ENCODE results near the gene MX1. TPM values are rescaled to one million over a fixed set of nuclear protein-coding genes. Genes with fewer than 3 reads are reported as not detected.

The MX1 gene
- total RNA-seq, 1 experiment from 2014 or later, result 2.0 TPM

GRCh38 chr21:41425588-41425953, 468 bp upstream of the MX1 start:
- CTCF ChIA-PET, result no interaction called here

GRCh38 chr21:41426676-41427404, 801 bp downstream of the MX1 start:
- H3K9ac ChIP-seq (ENCODE audit: low read length), result no peak overlapping the region
- H3K4me2 ChIP-seq (ENCODE audit: low read length), result no peak overlapping the region
- H4K20me1 ChIP-seq (ENCODE audit: insufficient read depth), result no peaks in the 10 kb centered on the region
- ChIA-PET CTCF (no interaction called here), POLR2A (no interaction called here), RAD21 (ENCODE audit: low non-redundant PET in 1 of 2, low total read pairs in 2 of 2, uncharacterized antibody in 2 of 2, unreplicated experiment in 2 of 2) (no interaction called here)
- H3K9me2 ChIP-seq (ENCODE audit: insufficient read depth), result no peaks in the 10 kb centered on the region
- DNase-seq (ENCODE audit: low read depth, low spot score) (no peak), ATAC-seq (no peak)
- BruUV-seq (replicated peaks), result no TSS peak
- H3K36me3 ChIP-seq (ENCODE audit: control insufficient read depth in 1 of 2, insufficient read depth in 2 of 2, low read length in 2 of 2), result no peaks in the 10 kb centered on the region
- intact Hi-C loops (cut with micrococcal nuclease), result no loop called here
- no peaks in the 10 kb centered on the region for H3K79me2 ChIP-seq (ENCODE audit: insufficient read depth, low read length)
- H3K4me3 ChIP-seq (replicated peaks in 1 of 2; ENCODE audit: low read depth in 1 of 2, low read length in 2 of 2), result no peak overlapping the region
- peaks cover 4% of the 10 kb centered on the region; the same call in 1 of the 2 replicates for H3K27me3 ChIP-seq (ENCODE audit: insufficient read depth, low read length)
- H3K9me3 ChIP-seq (ENCODE audit: control insufficient read depth in 1 of 2, insufficient read depth in 1 of 2, low read depth in 1 of 2, low read length in 2 of 2), result no peaks in the 10 kb centered on the region
- no peak overlapping the region for H2AFZ ChIP-seq (ENCODE audit: low read depth, low read length, poor library complexity, severe bottlenecking)
- H3K27ac ChIP-seq (ENCODE audit: low read depth, low read length), result no peak overlapping the region
- H3K4me1 ChIP-seq (ENCODE audit: control insufficient read depth in 1 of 2, insufficient read depth in 2 of 2, low read length in 2 of 2), result no peaks in the 10 kb centered on the region
- TF ChIP-seq RAD21 (IDR thresholded peaks at IDR 0.05; ENCODE audit: low read depth) (no peak), ZFX (IDR thresholded peaks at IDR 0.05) (no peak), POLR2A (IDR thresholded peaks at IDR 0.05; ENCODE audit: borderline replicate concordance, extremely low read depth, insufficient read depth, insufficient read length) (no peak), POLR2AphosphoS5 (IDR thresholded peaks at IDR 0.05; ENCODE audit: low read depth, low read length) (no peak), SP1 (IDR thresholded peaks at IDR 0.05; ENCODE audit: low read depth) (no peak), ATF3 (IDR thresholded peaks at IDR 0.05) (no peak), SIN3A (IDR thresholded peaks at IDR 0.05; ENCODE audit: low read depth) (no peak), CEBPB (IDR thresholded peaks at IDR 0.05; ENCODE audit: low read depth) (no peak), EZH2phosphoT487 (IDR thresholded peaks at IDR 0.05; ENCODE audit: borderline replicate concordance) (no peak), SRF (IDR thresholded peaks at IDR 0.05; ENCODE audit: low read depth) (no peak), YY1 (IDR thresholded peaks at IDR 0.05; ENCODE audit: extremely low read depth, insufficient replicate concordance, low read depth, low read length) (no peak), REST (IDR thresholded peaks at IDR 0.05; ENCODE audit: low read depth) (no peak)
- TF ChIP-seq, protein P1, sequence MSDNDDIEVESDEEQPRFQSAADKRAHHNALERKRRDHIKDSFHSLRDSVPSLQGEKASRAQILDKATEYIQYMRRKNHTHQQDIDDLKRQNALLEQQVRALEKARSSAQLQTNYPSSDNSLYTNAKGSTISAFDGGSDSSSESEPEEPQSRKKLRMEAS (IDR thresholded peaks at IDR 0.05), result no peak

More at GRCh38 chr21:41425588-41425953, 468 bp upstream of the MX1 start:
- H3K27ac ChIP-seq (ENCODE audit: low read depth, low read length), result no peak overlapping the region
- no peak overlapping the region for H2AFZ ChIP-seq (ENCODE audit: low read depth, low read length, poor library complexity, severe bottlenecking)
- no peak overlapping the region for H3K4me3 ChIP-seq (replicated peaks in 1 of 2; ENCODE audit: low read depth in 1 of 2, low read length in 2 of 2)
- peaks cover 0 to 2% of the 10 kb centered on the region in 2 experiments; a peak in 1 of 4 replicates for H3K4me1 ChIP-seq (ENCODE audit: control insufficient read depth in 1 of 2, insufficient read depth in 2 of 2, low read length in 2 of 2)
- ATAC-seq, result no peak
- no peaks in the 10 kb centered on the region for H4K20me1 ChIP-seq (ENCODE audit: insufficient read depth)
- H3K9me3 ChIP-seq (ENCODE audit: control insufficient read depth in 1 of 2, insufficient read depth in 1 of 2, low read depth in 1 of 2, low read length in 2 of 2), result no peaks in the 10 kb centered on the region
- H3K9me2 ChIP-seq (ENCODE audit: insufficient read depth), result no peaks in the 10 kb centered on the region
- H3K79me2 ChIP-seq (ENCODE audit: insufficient read depth, low read length), result no peaks in the 10 kb centered on the region
- ChIA-PET POLR2A (no interaction called here), RAD21 (ENCODE audit: low non-redundant PET in 1 of 2, low total read pairs in 2 of 2, uncharacterized antibody in 2 of 2, unreplicated experiment in 2 of 2) (no interaction called here)
- TF ChIP-seq, protein P1 (IDR thresholded peaks at IDR 0.05), result no peak
- TF ChIP-seq SIN3A (IDR thresholded peaks at IDR 0.05; ENCODE audit: low read depth) (no peak), JUND (IDR thresholded peaks at IDR 0.05) (no peak), RAD21 (IDR thresholded peaks at IDR 0.05; ENCODE audit: low read depth) (no peak), ELF1 (IDR thresholded peaks at IDR 0.05; ENCODE audit: borderline replicate concordance, low read depth) (no peak), POLR2AphosphoS5 (IDR thresholded peaks at IDR 0.05; ENCODE audit: low read depth, low read length) (no peak), ATF3 (IDR thresholded peaks at IDR 0.05) (no peak), TCF7L2 (IDR thresholded peaks at IDR 0.05; ENCODE audit: borderline replicate concordance, extremely low read depth, insufficient read depth, insufficient read length) (no peak)
- no TSS peak for BruUV-seq (replicated peaks)
- no peak overlapping the region for H3K9ac ChIP-seq (ENCODE audit: low read length)
- no peak for DNase-seq (ENCODE audit: low read depth, low spot score)
- H3K27me3 ChIP-seq (ENCODE audit: insufficient read depth, low read length), result peaks cover 4% of the 10 kb centered on the region; the same call in 1 of the 2 replicates
- no peaks in the 10 kb centered on the region for H3K36me3 ChIP-seq (ENCODE audit: control insufficient read depth in 1 of 2, insufficient read depth in 2 of 2, low read length in 2 of 2)
- no peak overlapping the region for H3K4me2 ChIP-seq (ENCODE audit: low read length)
- intact Hi-C loops (cut with micrococcal nuclease), result no loop called here
